WTC11 (cell line): Measurements from ENCODE around the gene GPAT3. TPM values are rescaled to one million over a fixed set of nuclear protein-coding genes. Genes with fewer than 3 reads are reported as not detected.

ENCODE experiments used
- ATAC-seq: fragments of 200-7000 bp; cut with Tn5 transposase; 2 replicates; pipeline ENCODE4 v1.10.0; 2021; ENCODE audit warnings: mild to moderate bottlenecking, moderate library complexity
- CTCF ChIA-PET: fragments of 300-600 bp; sonication (Branson Sonifier 250); formaldehyde crosslinking; loops from one replicate; lab custom pipeline; 2021; ENCODE audit warnings: antibody characterized with exemption; lab: Charles Lee
- POLR2A ChIA-PET: fragments of 350-600 bp; sonication (Branson Sonifier 250); formaldehyde crosslinking; loops from one replicate; lab custom pipeline; 2021; ENCODE audit warnings: antibody characterized with exemption; lab: Charles Lee
- DNase-seq: peaks from one replicate; pipeline ENCODE4 v3.0.0; 2021; ENCODE audit warnings: low spot score
- H3K27ac Mint-ChIP-seq: 2 replicates; pipeline ENCODE4 v1.8.0; 2021; ENCODE audit warnings: mixed read lengths
- H3K27me3 Mint-ChIP-seq: 2 replicates; pipeline ENCODE4 v1.8.0; 2021; ENCODE audit warnings: low read depth, mild to moderate bottlenecking, moderate library complexity, mixed read lengths
- H3K36me3 Mint-ChIP-seq: 2 replicates; pipeline ENCODE4 v1.8.0; 2021; ENCODE audit warnings: mixed read lengths
- H3K4me1 Mint-ChIP-seq: 2 replicates; pipeline ENCODE4 v1.8.0; 2022; ENCODE audit warnings: mixed read lengths
- H3K4me3 Mint-ChIP-seq: 2 replicates; pipeline ENCODE4 v1.8.0; 2021; ENCODE audit warnings: mild to moderate bottlenecking, moderate library complexity, mixed read lengths
- H3K9me3 Mint-ChIP-seq: 2 replicates; pipeline ENCODE4 v1.8.0; 2021; ENCODE audit warnings: mixed read lengths
- CDX4 ChIP-seq: fragments of 250-450 bp; sonication (Bioruptor Pico); IDR thresholded peaks from 2 replicates; pipeline ENCODE4 v1.9.0; 2021; ENCODE audit warnings: moderate library complexity, mild to moderate bottlenecking, inconsistent platforms, borderline replicate concordance
- ELF4 ChIP-seq: sonication (generic); formaldehyde crosslinking; IDR thresholded peaks from 2 replicates; pipeline ENCODE4 v1.8.1; 2022; ENCODE audit warnings: low read depth, mild to moderate bottlenecking, moderate library complexity, missing genetic modification reagents
- FOXP4 ChIP-seq: sonication (generic); formaldehyde crosslinking; IDR thresholded peaks from 2 replicates; pipeline ENCODE4 v1.8.0; 2022; ENCODE audit warnings: mild to moderate bottlenecking, missing genetic modification reagents
- GTF2I ChIP-seq: fragments of 250-450 bp; sonication (Bioruptor Pico); conservative IDR thresholded peaks from 2 replicates; pipeline ENCODE4 v1.4.0; 2021; ENCODE audit warnings: mild to moderate bottlenecking
- IRF1 ChIP-seq: sonication (generic); formaldehyde crosslinking; IDR thresholded peaks from 2 replicates; pipeline ENCODE4 v1.8.0; 2023; ENCODE audit warnings: missing genetic modification reagents
- USF1 ChIP-seq: sonication (generic); formaldehyde crosslinking; IDR thresholded peaks from 2 replicates; pipeline ENCODE4 v1.8.0; 2022; ENCODE audit warnings: mild to moderate bottlenecking, missing genetic modification reagents
- total RNA-seq: library from RNA; stranded (reverse); gene quantifications from 3 replicates; pipeline ENCODE4 v1.2.3, GENCODE V29; 2021

GPAT3 gene
- total RNA-seq, 1 experiment from 2014 or later, result 1.3 TPM

- ATAC-seq (no peak), DNase-seq (no peak)
- ChIA-PET CTCF (interaction anchor here (1.4 kb wide), 1 partner anchor 9 kb away, joined by 3 read pairs; no protein-coding TSS in a partner anchor), POLR2A (no interaction called here)
- H3K27me3 Mint-ChIP-seq, result no peaks in the 10 kb centered on the region
- peaks cover 3% of the 10 kb centered on the region; the same call in 1 of the 2 replicates for H3K4me1 Mint-ChIP-seq
- no peaks in the 10 kb centered on the region for H3K36me3 Mint-ChIP-seq
- no peak for TF ChIP-seq FOXP4 (CRISPR knock-in tag)
- no peak for TF ChIP-seq CDX4
- TF ChIP-seq IRF1 (CRISPR knock-in tag), result no peak
- no peak for TF ChIP-seq USF1 (CRISPR knock-in tag)
- no peak for TF ChIP-seq ELF4 (CRISPR knock-in tag)
- no peak for TF ChIP-seq GTF2I (CRISPR knock-in tag)
- H3K27ac Mint-ChIP-seq, result no peak overlapping the region
- peaks cover 4% of the 10 kb centered on the region; the same call in 1 of the 2 replicates for H3K9me3 Mint-ChIP-seq
- no peak overlapping the region for H3K4me3 Mint-ChIP-seq
Measured at GRCh38 chr4:83651846-83652245, 115.9 kb downstream of the GPAT3 start.

Other genes starting within 250 kb of the GPAT3 start
- gene HPSE, start 201.3 kb upstream of the GPAT3 start, total RNA-seq, result 3.0 to 3.8 TPM (median 3.7 TPM) in 3 replicates
- 10.1 to 12.9 TPM (median 12.4 TPM) in 3 replicates for gene HELQ, start 80.3 kb upstream of the GPAT3 start, total RNA-seq
- 60.0 to 60.6 TPM (median 60.3 TPM) in 3 replicates for gene MRPS18C, start 80.0 kb upstream of the GPAT3 start, total RNA-seq
- gene ABRAXAS1, start 51.0 kb upstream of the GPAT3 start, total RNA-seq, result 26.3 to 36.6 TPM (median 35.5 TPM) in 3 replicates